ENCODE results near the gene PARD3. TPM values are rescaled to one million over a fixed set of nuclear protein-coding genes. Genes with fewer than 3 reads are reported as not detected.

Gene PARD3
- polyA plus RNA-seq, 1 donor from 2014 or later: 12.4 TPM

DNA sequence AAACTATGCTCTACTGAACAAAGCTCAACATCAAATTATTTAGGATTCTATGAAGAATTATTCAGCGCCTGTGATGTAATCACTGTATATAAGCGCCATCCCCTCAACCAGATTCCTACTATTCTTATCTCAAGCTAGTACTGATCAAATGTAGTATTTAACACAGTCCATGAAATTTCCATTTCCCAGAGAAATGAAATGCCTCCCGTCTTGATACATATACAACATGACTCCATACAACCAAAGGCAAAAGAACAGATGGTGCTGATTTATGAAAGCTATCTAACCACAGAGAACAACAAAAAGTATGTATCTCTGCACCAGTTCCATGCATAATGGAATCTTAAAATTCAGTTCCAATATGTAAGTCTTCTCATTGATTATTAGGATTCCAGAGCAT, 406.1 kb downstream of the PARD3 start:
- no peaks in the 10 kb centered on the region for H3K27me3 ChIP-seq (ENCODE audit: insufficient read depth, low read depth, low read length)
- TF ChIP-seq, protein P1, sequence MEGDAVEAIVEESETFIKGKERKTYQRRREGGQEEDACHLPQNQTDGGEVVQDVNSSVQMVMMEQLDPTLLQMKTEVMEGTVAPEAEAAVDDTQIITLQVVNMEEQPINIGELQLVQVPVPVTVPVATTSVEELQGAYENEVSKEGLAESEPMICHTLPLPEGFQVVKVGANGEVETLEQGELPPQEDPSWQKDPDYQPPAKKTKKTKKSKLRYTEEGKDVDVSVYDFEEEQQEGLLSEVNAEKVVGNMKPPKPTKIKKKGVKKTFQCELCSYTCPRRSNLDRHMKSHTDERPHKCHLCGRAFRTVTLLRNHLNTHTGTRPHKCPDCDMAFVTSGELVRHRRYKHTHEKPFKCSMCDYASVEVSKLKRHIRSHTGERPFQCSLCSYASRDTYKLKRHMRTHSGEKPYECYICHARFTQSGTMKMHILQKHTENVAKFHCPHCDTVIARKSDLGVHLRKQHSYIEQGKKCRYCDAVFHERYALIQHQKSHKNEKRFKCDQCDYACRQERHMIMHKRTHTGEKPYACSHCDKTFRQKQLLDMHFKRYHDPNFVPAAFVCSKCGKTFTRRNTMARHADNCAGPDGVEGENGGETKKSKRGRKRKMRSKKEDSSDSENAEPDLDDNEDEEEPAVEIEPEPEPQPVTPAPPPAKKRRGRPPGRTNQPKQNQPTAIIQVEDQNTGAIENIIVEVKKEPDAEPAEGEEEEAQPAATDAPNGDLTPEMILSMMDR (IDR thresholded peaks at IDR 0.05; ENCODE audit: poor library complexity, severe bottlenecking): no peak
- TF ChIP-seq EP300 (conservative IDR thresholded peaks at IDR 0.05; ENCODE audit: poor library complexity, severe bottlenecking): no peak
- TF ChIP-seq MXI1 (conservative IDR thresholded peaks at IDR 0.05; ENCODE audit: poor library complexity, severe bottlenecking): no peak
- TF ChIP-seq RAD21 (conservative IDR thresholded peaks at IDR 0.05): no peak
- TF ChIP-seq TAF1 (IDR thresholded peaks at IDR 0.05; ENCODE audit: low read depth): no peak
- no peak for TF ChIP-seq POLR2AphosphoS5 (IDR thresholded peaks at IDR 0.05)
- H3K27ac ChIP-seq (ENCODE audit: low read length): no peak overlapping the region
- H3K36me3 ChIP-seq (ENCODE audit: insufficient read depth, low read length): no peaks in the 10 kb centered on the region
- no peaks in the 10 kb centered on the region for H3K9me2 ChIP-seq (ENCODE audit: insufficient read depth, low read length)
- no peaks in the 10 kb centered on the region for H3K79me2 ChIP-seq (replicated peaks; ENCODE audit: insufficient read depth, low read length)
- no peak overlapping the region for H3K4me3 ChIP-seq (ENCODE audit: low read length)
- H4K20me1 ChIP-seq (ENCODE audit: insufficient read depth): no peaks in the 10 kb centered on the region
- no peak overlapping the region for H3K9ac ChIP-seq (ENCODE audit: low read length)
- H3K9me3 ChIP-seq (ENCODE audit: low read length): no peaks in the 10 kb centered on the region
- H3F3A ChIP-seq (ENCODE audit: insufficient read depth, low read length, poor library complexity, severe bottlenecking): no peaks in the 10 kb centered on the region
- no peak overlapping the region for H3K4me2 ChIP-seq (ENCODE audit: low read length)
- H2AFZ ChIP-seq (ENCODE audit: low read depth, low read length): no peak overlapping the region

DNA sequence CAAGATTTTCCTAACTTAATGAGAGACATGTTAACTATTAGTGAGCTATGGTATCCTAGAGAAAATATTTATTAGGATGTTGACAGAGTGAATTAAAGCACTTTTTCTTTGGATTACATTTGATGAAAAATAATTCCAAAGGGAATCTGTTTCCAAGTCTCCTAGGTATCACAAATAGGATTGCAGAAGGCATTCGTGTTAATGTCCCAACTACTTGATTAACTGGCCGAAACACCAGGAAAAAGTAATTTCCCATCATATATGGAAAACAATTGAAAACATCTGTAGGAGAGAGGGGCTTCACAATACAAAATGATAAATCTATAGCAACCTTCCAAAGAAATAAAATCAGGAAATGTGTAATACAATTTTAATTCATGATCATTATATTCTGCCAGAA, 406.7 kb downstream of the PARD3 start:
- no peak overlapping the region for H3K4me2 ChIP-seq (ENCODE audit: low read length)
- no peaks in the 10 kb centered on the region for H3K9me3 ChIP-seq (ENCODE audit: low read length)
- H3K79me2 ChIP-seq (replicated peaks; ENCODE audit: insufficient read depth, low read length): no peaks in the 10 kb centered on the region
- H3K9ac ChIP-seq (ENCODE audit: low read length): no peak overlapping the region
- H3F3A ChIP-seq (ENCODE audit: insufficient read depth, low read length, poor library complexity, severe bottlenecking): no peaks in the 10 kb centered on the region
- no peaks in the 10 kb centered on the region for H4K20me1 ChIP-seq (ENCODE audit: insufficient read depth)
- no peaks in the 10 kb centered on the region for H3K36me3 ChIP-seq (ENCODE audit: insufficient read depth, low read length)
- no peak overlapping the region for H2AFZ ChIP-seq (ENCODE audit: low read depth, low read length)
- H3K27me3 ChIP-seq (ENCODE audit: insufficient read depth, low read depth, low read length): no peaks in the 10 kb centered on the region
- H3K4me3 ChIP-seq (ENCODE audit: low read length): no peak overlapping the region
- no peak overlapping the region for H3K27ac ChIP-seq (ENCODE audit: low read length)
- H3K9me2 ChIP-seq (ENCODE audit: insufficient read depth, low read length): no peaks in the 10 kb centered on the region
- TF ChIP-seq EZH2 (IDR thresholded peaks at IDR 0.05; ENCODE audit: borderline replicate concordance, insufficient read depth, low read length, poor library complexity, severe bottlenecking): no peak
- TF ChIP-seq, protein P2, sequence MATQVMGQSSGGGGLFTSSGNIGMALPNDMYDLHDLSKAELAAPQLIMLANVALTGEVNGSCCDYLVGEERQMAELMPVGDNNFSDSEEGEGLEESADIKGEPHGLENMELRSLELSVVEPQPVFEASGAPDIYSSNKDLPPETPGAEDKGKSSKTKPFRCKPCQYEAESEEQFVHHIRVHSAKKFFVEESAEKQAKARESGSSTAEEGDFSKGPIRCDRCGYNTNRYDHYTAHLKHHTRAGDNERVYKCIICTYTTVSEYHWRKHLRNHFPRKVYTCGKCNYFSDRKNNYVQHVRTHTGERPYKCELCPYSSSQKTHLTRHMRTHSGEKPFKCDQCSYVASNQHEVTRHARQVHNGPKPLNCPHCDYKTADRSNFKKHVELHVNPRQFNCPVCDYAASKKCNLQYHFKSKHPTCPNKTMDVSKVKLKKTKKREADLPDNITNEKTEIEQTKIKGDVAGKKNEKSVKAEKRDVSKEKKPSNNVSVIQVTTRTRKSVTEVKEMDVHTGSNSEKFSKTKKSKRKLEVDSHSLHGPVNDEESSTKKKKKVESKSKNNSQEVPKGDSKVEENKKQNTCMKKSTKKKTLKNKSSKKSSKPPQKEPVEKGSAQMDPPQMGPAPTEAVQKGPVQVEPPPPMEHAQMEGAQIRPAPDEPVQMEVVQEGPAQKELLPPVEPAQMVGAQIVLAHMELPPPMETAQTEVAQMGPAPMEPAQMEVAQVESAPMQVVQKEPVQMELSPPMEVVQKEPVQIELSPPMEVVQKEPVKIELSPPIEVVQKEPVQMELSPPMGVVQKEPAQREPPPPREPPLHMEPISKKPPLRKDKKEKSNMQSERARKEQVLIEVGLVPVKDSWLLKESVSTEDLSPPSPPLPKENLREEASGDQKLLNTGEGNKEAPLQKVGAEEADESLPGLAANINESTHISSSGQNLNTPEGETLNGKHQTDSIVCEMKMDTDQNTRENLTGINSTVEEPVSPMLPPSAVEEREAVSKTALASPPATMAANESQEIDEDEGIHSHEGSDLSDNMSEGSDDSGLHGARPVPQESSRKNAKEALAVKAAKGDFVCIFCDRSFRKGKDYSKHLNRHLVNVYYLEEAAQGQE (IDR thresholded peaks at IDR 0.05; ENCODE audit: borderline replicate concordance): no peak

DNA sequence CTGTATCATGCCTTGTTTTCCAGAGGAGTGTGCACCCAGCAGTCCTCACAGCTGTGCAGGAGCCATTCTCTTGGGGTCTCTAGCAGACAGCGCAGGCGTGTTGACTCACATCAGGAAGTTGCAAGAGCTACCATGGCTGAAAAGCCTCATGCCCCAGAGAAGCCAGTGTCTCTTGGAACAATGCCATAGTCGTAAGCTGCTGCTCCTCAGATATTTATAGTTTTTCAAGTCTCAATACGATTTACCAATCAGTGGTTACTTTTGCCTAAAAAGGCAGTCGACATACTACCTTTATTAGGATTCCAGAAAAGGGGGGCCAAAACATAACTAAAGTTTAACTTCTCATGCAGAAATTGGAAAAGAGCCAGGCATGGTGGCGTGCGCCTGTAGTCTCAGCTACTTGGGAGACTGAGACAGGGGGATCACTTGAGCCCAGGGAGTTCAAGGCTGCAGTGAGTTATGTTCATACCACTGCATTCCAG, 407.7 kb downstream of the PARD3 start:
- Histone ChIP-seq H3K27ac (ENCODE audit: low read length) (no peak overlapping the region), H3K79me2 (replicated peaks; ENCODE audit: insufficient read depth, low read length) (no peaks in the 10 kb centered on the region), H3K9ac (ENCODE audit: low read length) (no peak overlapping the region), H3K36me3 (ENCODE audit: insufficient read depth, low read length) (no peaks in the 10 kb centered on the region), H3K27me3 (ENCODE audit: insufficient read depth, low read depth, low read length) (no peaks in the 10 kb centered on the region), H2AFZ (ENCODE audit: low read depth, low read length) (no peak overlapping the region), H3K9me3 (ENCODE audit: low read length) (no peaks in the 10 kb centered on the region), H4K20me1 (ENCODE audit: insufficient read depth) (no peaks in the 10 kb centered on the region), H3K4me3 (ENCODE audit: low read length) (no peak overlapping the region), H3K9me2 (ENCODE audit: insufficient read depth, low read length) (no peaks in the 10 kb centered on the region), H3F3A (ENCODE audit: insufficient read depth, low read length, poor library complexity, severe bottlenecking) (no peaks in the 10 kb centered on the region), H3K4me2 (ENCODE audit: low read length) (no peak overlapping the region)
- TF ChIP-seq POLR2AphosphoS5 (IDR thresholded peaks at IDR 0.05): no peak
- TF ChIP-seq TAF1 (IDR thresholded peaks at IDR 0.05; ENCODE audit: low read depth): no peak
- TF ChIP-seq EP300 (conservative IDR thresholded peaks at IDR 0.05; ENCODE audit: poor library complexity, severe bottlenecking): no peak
- TF ChIP-seq SMC3 (conservative IDR thresholded peaks at IDR 0.05; ENCODE audit: poor library complexity): no peak
- no peak for TF ChIP-seq EZH2 (IDR thresholded peaks at IDR 0.05; ENCODE audit: borderline replicate concordance, insufficient read depth, low read length, poor library complexity, severe bottlenecking)
- no peak for TF ChIP-seq RAD21 (conservative IDR thresholded peaks at IDR 0.05)
- no peak for TF ChIP-seq MXI1 (conservative IDR thresholded peaks at IDR 0.05; ENCODE audit: poor library complexity, severe bottlenecking)
- TF ChIP-seq, protein P2 (IDR thresholded peaks at IDR 0.05; ENCODE audit: borderline replicate concordance): no peak
- TF ChIP-seq, protein P1 (IDR thresholded peaks at IDR 0.05; ENCODE audit: poor library complexity, severe bottlenecking): no peak
